ENCODE measurements around the gene C1orf232. TPM values are rescaled to one million over a fixed set of nuclear protein-coding genes. Genes with fewer than 3 reads are reported as not detected.
A peak's percentile ranks its signal among the peaks of the same experiment; 100 is the strongest.

Gene C1orf232
- total and polyA plus RNA-seq, 2 of the 8 experiments (the other 6 are each of a cell fraction or from before 2014, with no cell fraction given) = not detected

DNA sequence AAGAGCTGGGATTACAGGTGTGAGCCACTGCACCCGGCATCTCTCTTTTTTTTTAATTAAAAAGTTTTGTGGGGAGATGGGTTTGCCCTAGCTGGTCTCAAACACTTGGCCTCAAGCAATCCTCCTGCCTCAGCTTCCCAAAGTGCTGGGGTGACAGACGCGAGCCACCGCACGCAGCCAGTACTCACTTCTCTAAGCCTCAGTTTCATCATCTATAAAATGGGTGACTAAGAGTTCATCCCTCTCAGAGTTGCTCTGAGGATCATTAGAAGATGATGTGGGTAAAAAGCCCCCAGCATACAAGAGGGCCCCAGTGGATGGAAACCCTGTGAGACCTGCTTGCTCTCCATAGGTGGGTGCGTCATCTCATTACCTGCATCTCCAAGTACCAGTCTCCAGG is 19.1 kb upstream of the C1orf232 start:
- H3K27me3 ChIP-seq (replicated peaks in 1 of 4; ENCODE audit: control insufficient read depth in 3 of 4, extremely low read depth in 1 of 4, insufficient read depth in 3 of 4, low read length in 3 of 4) = no peaks in the 10 kb centered on the region
- H2BK12ac ChIP-seq (ENCODE audit: low read depth, low read length) = no peak overlapping the region
- peaks cover 0 to 7% (median 2%) of the 10 kb centered on the region in 4 experiments; a peak in 3 of 7 replicates for H3K4me1 ChIP-seq (replicated peaks in 1 of 4; ENCODE audit: control insufficient read depth in 3 of 4, insufficient read depth in 4 of 4, low read length in 3 of 4)
- H3K36me3 ChIP-seq (ENCODE audit: control insufficient read depth in 2 of 4, insufficient read depth in 4 of 4, low read length in 3 of 4) = peaks cover 0 to 10% (median 2%) of the 10 kb centered on the region in 4 experiments; a peak in 3 of 8 replicates
- H3K14ac ChIP-seq (ENCODE audit: insufficient read length) = no peak overlapping the region
- H2BK20ac ChIP-seq (ENCODE audit: low read length) = no peak overlapping the region
- no peak for FAIRE-seq
- DNase-seq (ENCODE audit: low read depth in 1 of 2, low spot score in 2 of 2) = no peak
- H4K20me1 ChIP-seq (replicated peaks in 1 of 2; ENCODE audit: control insufficient read depth in 1 of 2, insufficient read depth in 2 of 2, low read length in 2 of 2) = no peaks in the 10 kb centered on the region
- H3K79me1 ChIP-seq (ENCODE audit: low read depth, low read length) = no peaks in the 10 kb centered on the region
- H2AK5ac ChIP-seq (ENCODE audit: low read depth, low read length) = no peak overlapping the region
- H4K91ac ChIP-seq (replicated peaks; ENCODE audit: insufficient read length, low read length) = no peak overlapping the region
- H3K18ac ChIP-seq (ENCODE audit: extremely low read depth, low read length) = no peak overlapping the region
- H2AFZ ChIP-seq (ENCODE audit: low read length) = no peak overlapping the region
- no peak overlapping the region for H3K9ac ChIP-seq (replicated peaks in 1 of 4; ENCODE audit: extremely low read depth in 1 of 4, low read depth in 3 of 4, low read length in 3 of 4)
- no peaks in the 10 kb centered on the region for H3K79me2 ChIP-seq (ENCODE audit: control insufficient read depth in 1 of 2, insufficient read depth in 2 of 2, low read length in 2 of 2)
- H4K8ac ChIP-seq (ENCODE audit: extremely low read depth, insufficient read depth, low read length) = peak overlapping the region; percentile 40; the same call in 1 of the 2 replicates
- no peak overlapping the region for H3K23ac ChIP-seq (ENCODE audit: insufficient read length)
- no peak overlapping the region for H3K4me3 ChIP-seq (ENCODE audit: extremely low read depth in 1 of 4, insufficient read depth in 2 of 4, low read depth in 3 of 4, low read length in 4 of 4)
- H3K27ac ChIP-seq (ENCODE audit: low read depth, low read length) = no peak overlapping the region
- H3K23me2 ChIP-seq (ENCODE audit: low read depth, low read length) = no peaks in the 10 kb centered on the region
- no peak overlapping the region for H2BK15ac ChIP-seq (ENCODE audit: low read length)
- H2BK120ac ChIP-seq (replicated peaks; ENCODE audit: low read depth, low read length) = no peak overlapping the region
- ChIA-PET CTCF (ENCODE audit: partially characterized antibody) (interaction anchor here (0.6 to 12.6 kb wide), 4 partner anchors 14 to 203 kb away, joined by 3 to 159 read pairs (median 18); partner anchors contain the start of genes C1orf232, CNKSR1, ZNF593 and ZNF593OS), POLR2A (ENCODE audit: partially characterized antibody) (interaction anchor here (0.6 kb wide), 1 partner anchor 26 kb away, joined by 4 read pairs; no protein-coding TSS in a partner anchor)
- H2BK5ac ChIP-seq (ENCODE audit: low read depth, low read length) = no peak overlapping the region
- H3K9me3 ChIP-seq (ENCODE audit: insufficient read depth in 2 of 2, low read depth in 1 of 2, low read length in 1 of 2) = no peaks in the 10 kb centered on the region
- no peak overlapping the region for H3K56ac ChIP-seq (replicated peaks; ENCODE audit: insufficient read length, low read depth, low read length)
- no peak overlapping the region for H3K4ac ChIP-seq (replicated peaks; ENCODE audit: insufficient read length, low read depth, low read length)
- TF ChIP-seq RXRA (IDR thresholded peaks at IDR 0.05; ENCODE audit: insufficient read depth, low read depth, low read length) (no peak), GABPA (IDR thresholded peaks at IDR 0.05; ENCODE audit: borderline replicate concordance, insufficient read depth, low read length) (no peak), BCL11A (IDR thresholded peaks at IDR 0.05; ENCODE audit: low read depth in 2 of 2, low read length in 2 of 2) (no peak), SP2 (IDR thresholded peaks at IDR 0.05; ENCODE audit: low read length) (no peak), RAD21 (IDR thresholded peaks at IDR 0.05 in 1 of 2, conservative IDR thresholded peaks at IDR 0.05 in 1 of 2; ENCODE audit: low read depth in 2 of 2, low read length in 2 of 2) (no peak), TEAD4 (IDR thresholded peaks at IDR 0.05; ENCODE audit: low read depth, low read length) (no peak), TBP (IDR thresholded peaks at IDR 0.05; ENCODE audit: low read depth, low read length) (no peak), CREB1 (IDR thresholded peaks at IDR 0.05) (no peak), NANOG (IDR thresholded peaks at IDR 0.05; ENCODE audit: insufficient read depth, low read depth, low read length, poor library complexity, severe bottlenecking) (no peak), YY1 (IDR thresholded peaks at IDR 0.05; ENCODE audit: low read depth, low read length) (no peak), BRCA1 (IDR thresholded peaks at IDR 0.05; ENCODE audit: low read depth, low read length) (no peak), CBX8 (IDR thresholded peaks at IDR 0.05; ENCODE audit: borderline replicate concordance, low read depth, low read length) (no peak), ZNF274 (IDR thresholded peaks at IDR 0.05; ENCODE audit: borderline replicate concordance, extremely low read depth, low read length) (no peak), SP4 (IDR thresholded peaks at IDR 0.05; ENCODE audit: low read length) (no peak)
- H4K5ac ChIP-seq (ENCODE audit: insufficient read length, low read depth, low read length) = no peak overlapping the region
- 94% methylated on average over 6 of the region's 6 CpGs; no CpG with 5 or more reads in 1 of the 2 experiments for WGBS, 2 experiments (ENCODE audit: extremely low coverage in 1 of 2, insufficient coverage in 1 of 2, insufficient read length in 1 of 2, insufficient replicate concordance in 2 of 2, low coverage in 1 of 2, low lambda C conversion rate in 2 of 2, missing lambda C conversion rate in 1 of 2)
- H3K4me2 ChIP-seq (ENCODE audit: insufficient read depth in 1 of 2, low read depth in 2 of 2, low read length in 2 of 2) = no peak overlapping the region

Data from H1 (cell line).